ENCODE results near the gene DCXR.

The DCXR gene

DNA sequence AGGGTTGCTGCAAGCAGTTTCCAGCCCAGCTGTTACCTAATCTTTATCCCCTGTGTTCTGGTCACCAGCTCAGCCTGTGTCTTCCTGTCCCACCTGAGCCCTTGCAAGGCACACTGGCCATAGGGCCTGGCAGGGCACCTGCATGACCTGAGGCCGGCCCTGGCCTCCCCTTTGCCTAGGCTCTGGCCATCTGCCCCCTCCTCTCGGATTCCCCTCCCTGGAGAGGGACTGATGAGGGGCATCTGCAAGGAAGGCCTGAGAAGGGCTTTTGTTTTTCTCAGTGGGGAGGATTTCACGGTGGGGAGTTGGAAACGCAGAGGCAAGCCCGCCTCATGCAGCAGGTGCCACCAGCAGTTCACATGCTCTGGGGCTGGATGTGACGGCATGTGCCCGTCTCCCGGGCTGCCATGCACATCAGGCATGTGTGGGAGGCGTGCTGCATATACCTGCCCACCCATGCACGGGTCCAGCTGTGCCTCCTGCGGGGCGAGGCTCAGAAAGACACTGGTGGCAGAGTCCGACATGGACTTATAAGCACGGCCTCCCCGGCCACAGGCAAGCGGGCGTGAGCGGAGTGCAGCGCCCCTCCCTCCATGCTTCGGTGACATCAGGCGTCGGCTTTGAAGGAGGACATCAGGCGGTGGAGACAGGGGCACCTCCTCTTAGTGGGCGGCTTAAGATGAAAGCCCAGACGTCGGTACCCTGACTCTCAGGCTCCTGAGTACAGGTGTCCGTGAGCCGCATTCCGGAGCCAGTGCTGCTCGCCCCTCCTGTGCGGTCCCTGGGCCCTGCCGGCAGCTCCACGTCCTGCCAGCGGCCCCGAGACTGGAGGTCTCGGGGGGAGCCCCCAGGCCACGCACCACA lies 43.5 kb downstream of the DCXR start:
- H3K9ac ChIP-seq (ENCODE audit: low read length), result no peak overlapping the region
- peaks cover 17% of the 10 kb centered on the region for H3K4me1 ChIP-seq (ENCODE audit: insufficient read depth, low read length)
- H3K9me3 ChIP-seq (ENCODE audit: low read length), result no peaks in the 10 kb centered on the region
- no peak overlapping the region for H3K27ac ChIP-seq (ENCODE audit: low read depth, low read length)
- H3K4me3 ChIP-seq (ENCODE audit: low read depth in 1 of 2, low read length in 2 of 2), result no peak overlapping the region
- no peaks in the 10 kb centered on the region for H3K27me3 ChIP-seq (ENCODE audit: control insufficient read depth in 1 of 2, insufficient read depth in 2 of 2, low read length in 2 of 2)
- no peaks in the 10 kb centered on the region for H3K36me3 ChIP-seq (ENCODE audit: insufficient read depth, low read length)

DNA sequence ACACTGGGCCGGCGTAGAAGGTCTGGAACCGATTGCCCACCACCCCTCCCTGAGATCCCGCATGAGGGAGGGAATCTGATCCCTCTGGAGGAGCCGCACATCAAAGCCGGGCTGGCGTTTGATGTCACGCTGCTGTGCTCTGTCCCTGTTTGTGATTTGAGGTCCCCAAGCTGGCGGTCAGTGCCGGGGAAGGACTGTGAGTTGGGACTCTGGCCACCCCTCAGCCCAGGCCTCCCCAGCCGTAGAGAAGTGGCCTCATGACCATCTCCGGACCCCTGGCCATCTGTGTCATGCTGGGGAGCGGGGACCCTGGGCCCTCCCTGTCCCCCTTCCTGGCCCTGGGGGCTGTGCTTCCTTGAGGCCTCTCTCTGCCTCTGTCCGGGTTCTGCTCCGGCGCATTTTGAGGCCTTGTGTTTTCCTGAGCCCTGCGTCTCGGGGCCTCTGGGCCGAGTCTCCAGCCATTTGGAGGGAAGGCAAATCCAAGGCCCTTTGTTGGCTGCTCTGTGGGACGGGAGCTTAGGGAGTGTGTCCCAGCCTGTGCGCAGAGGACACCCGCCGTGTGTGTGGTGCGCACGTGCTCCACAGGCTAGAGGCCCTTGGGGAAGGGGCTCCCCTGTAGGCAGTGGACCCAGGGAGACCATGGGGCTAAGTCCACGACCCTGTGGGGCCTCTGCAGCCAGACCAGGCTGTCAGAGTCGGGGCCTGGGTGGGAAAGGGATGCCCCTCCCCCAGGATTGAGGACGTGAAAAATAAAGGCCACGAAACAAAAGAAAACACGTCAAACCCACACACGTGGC lies 45.0 kb downstream of the DCXR start:
- Histone ChIP-seq H3K4me1 (ENCODE audit: insufficient read depth, low read length) (peaks cover 17% of the 10 kb centered on the region), H3K9me3 (ENCODE audit: low read length) (no peaks in the 10 kb centered on the region), H3K4me3 (ENCODE audit: low read depth in 1 of 2, low read length in 2 of 2) (peak overlapping the region; percentile 31 to 53), H3K36me3 (ENCODE audit: insufficient read depth, low read length) (no peaks in the 10 kb centered on the region), H3K9ac (ENCODE audit: low read length) (peak overlapping the region; percentile 21), H3K27ac (ENCODE audit: low read depth, low read length) (peak overlapping the region; percentile 64), H3K27me3 (ENCODE audit: control insufficient read depth in 1 of 2, insufficient read depth in 2 of 2, low read length in 2 of 2) (no peaks in the 10 kb centered on the region)

DNA sequence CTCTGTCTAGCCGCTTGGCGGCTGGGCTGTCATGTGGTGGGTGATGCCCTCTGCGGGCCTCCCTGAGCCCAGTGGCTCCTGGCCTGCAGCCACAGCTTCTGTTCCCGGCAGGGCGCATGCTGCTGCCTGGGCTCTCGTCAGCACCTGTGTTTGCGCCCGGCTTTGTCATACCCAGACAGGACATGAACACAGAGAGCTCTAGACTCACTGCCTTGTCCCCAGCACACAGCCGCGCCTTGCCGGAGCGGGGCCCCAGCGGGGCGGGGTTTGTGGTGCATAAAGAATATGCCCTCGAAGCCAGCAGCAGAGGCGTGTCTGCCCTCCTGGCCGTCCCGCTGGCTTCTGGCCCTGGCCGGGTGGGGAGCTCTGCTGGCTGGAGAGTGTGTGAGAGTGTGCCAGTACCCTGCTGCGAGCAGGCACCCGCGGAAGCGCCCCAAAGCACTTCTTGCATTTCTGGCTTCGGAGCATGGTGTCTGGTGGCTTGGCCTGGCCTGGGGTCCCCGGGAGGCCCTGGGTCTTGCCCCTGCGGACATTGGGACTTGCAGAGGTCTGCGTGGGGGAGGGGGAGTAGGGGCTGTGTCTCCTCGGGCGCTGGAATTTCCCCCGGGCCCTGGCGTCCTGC lies 45.7 kb downstream of the DCXR start:
- peaks cover 17% of the 10 kb centered on the region for H3K4me1 ChIP-seq (ENCODE audit: insufficient read depth, low read length)
- H3K9ac ChIP-seq (ENCODE audit: low read length), result peak overlapping the region; percentile 21
- H3K27ac ChIP-seq (ENCODE audit: low read depth, low read length), result peak overlapping the region; percentile 64
- H3K27me3 ChIP-seq (ENCODE audit: control insufficient read depth in 1 of 2, insufficient read depth in 2 of 2, low read length in 2 of 2), result no peaks in the 10 kb centered on the region
- no peaks in the 10 kb centered on the region for H3K9me3 ChIP-seq (ENCODE audit: low read length)
- H3K4me3 ChIP-seq (ENCODE audit: low read depth in 1 of 2, low read length in 2 of 2), result peak overlapping the region; percentile 31 to 53
- no peaks in the 10 kb centered on the region for H3K36me3 ChIP-seq (ENCODE audit: insufficient read depth, low read length)

DNA sequence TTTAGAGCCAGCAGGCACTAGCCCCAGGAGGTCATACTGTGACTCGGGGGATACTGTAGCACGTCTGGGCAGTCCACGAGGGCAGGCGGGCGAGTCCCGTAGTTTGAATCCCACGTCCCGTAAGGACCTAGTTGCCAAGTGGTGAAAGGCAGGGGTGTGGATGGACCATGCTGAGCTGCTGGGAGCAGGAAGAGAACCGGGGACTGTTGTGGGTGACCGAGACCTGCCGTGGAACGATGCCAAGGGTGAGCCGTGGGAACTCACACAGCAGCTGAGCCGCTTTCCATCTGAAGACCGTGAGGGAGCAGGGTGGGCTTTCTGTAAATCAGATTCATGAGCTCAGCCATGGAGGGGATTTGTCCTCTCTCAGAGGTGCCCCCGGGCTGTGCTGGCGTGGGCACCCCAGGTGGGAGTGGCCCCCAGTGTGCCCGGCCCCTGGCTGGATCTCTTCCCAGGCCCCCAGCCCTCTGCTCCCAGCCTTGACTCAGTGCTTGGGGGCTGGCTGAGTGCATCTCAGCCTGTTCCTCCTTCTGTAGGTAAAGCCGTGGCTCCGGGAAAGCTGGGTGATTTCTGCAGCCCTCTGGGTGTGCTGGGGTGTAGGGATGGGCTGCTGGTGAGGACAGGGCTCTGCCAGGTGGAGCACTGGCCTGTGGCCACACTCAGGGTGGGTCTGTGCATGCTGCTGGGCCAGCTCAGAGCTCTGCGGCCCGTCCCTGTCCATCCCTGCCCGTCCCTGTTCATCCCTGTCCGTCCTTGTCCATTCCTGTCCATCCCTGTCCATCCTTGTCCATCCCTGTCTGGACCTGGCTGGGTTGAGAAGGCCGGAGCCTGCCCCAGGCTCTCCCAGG lies 46.4 kb downstream of the DCXR start:
- Histone ChIP-seq H3K4me1 (ENCODE audit: insufficient read depth, low read length) (peaks cover 17% of the 10 kb centered on the region), H3K9me3 (ENCODE audit: low read length) (no peaks in the 10 kb centered on the region), H3K9ac (ENCODE audit: low read length) (no peak overlapping the region)

DNA sequence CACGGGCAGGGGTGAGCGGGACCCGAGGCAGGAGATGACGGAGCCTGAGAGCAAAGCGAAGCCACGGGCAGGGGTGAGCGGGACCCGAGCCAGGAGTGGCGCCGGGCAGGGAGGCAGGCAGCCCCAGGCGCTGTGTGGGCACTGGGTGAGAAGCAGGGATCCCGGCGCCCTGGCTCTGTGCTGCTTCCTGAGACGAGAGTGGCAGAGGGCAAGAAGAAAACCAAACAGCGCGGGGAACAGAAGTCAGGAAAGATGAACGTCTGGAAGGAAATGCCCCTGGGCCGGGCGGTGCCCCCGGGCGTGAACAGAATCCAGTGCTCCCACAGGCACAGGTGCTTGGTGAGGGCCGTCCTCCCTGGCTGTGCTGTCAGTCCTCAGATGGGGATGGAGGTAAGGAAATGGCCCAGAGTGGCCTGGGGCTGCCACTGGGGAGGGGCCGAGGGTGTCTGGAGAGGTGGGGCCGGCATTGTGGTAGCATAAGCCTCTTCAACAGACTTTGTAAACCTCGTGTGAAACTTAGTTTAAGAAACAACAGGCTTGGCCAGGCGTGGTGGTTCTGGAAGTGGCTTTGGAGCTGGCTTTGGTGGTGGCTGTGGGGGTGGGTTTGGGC lies 50.2 kb downstream of the DCXR start:
- Histone ChIP-seq H3K4me1 (ENCODE audit: insufficient read depth, low read length) (peaks cover 10% of the 10 kb centered on the region), H3K9me3 (ENCODE audit: low read length) (no peaks in the 10 kb centered on the region), H3K9ac (ENCODE audit: low read length) (no peak overlapping the region), H3K4me3 (ENCODE audit: low read depth in 1 of 2, low read length in 2 of 2) (no peak overlapping the region), H3K27ac (ENCODE audit: low read depth, low read length) (no peak overlapping the region), H3K27me3 (ENCODE audit: control insufficient read depth in 1 of 2, insufficient read depth in 2 of 2, low read length in 2 of 2) (no peaks in the 10 kb centered on the region), H3K36me3 (ENCODE audit: insufficient read depth, low read length) (peaks cover 14% of the 10 kb centered on the region)

More for the DNA sequence above, 46.4 kb downstream of the DCXR start:
- Histone ChIP-seq H3K36me3 (ENCODE audit: insufficient read depth, low read length) (peaks cover under 1% of the 10 kb centered on the region), H3K27me3 (ENCODE audit: control insufficient read depth in 1 of 2, insufficient read depth in 2 of 2, low read length in 2 of 2) (no peaks in the 10 kb centered on the region), H3K4me3 (ENCODE audit: low read depth in 1 of 2, low read length in 2 of 2) (peak overlapping the region in 1 of 2 donors; percentile 53), H3K27ac (ENCODE audit: low read depth, low read length) (peak overlapping the region; percentile 64)

DNA sequence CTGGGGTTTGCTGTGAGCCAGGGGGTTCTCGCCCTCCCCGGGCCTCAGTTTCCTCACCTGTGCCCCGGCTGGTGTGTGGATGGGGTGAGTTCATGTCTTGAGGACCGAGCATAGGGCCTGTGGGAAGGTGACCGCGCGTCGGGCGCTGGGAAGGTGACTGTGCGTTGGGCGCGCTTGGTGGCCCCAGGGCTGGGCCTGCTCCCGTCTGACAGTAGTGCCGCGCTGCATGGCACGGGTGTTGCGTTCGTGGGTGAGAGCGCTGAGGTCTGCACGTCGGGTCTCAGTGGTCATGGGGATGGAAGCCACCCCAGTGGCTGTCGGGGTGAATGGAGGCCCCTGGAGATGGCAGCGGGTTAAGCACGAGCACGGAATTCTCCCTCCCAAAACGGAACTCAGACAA lies 50.9 kb downstream of the DCXR start:
- Histone ChIP-seq H3K4me3 (ENCODE audit: low read depth in 1 of 2, low read length in 2 of 2) (no peak overlapping the region), H3K9ac (ENCODE audit: low read length) (no peak overlapping the region), H3K36me3 (ENCODE audit: insufficient read depth, low read length) (peaks cover 14% of the 10 kb centered on the region), H3K27me3 (ENCODE audit: control insufficient read depth in 1 of 2, insufficient read depth in 2 of 2, low read length in 2 of 2) (no peaks in the 10 kb centered on the region), H3K27ac (ENCODE audit: low read depth, low read length) (no peak overlapping the region), H3K9me3 (ENCODE audit: low read length) (no peaks in the 10 kb centered on the region), H3K4me1 (ENCODE audit: insufficient read depth, low read length) (peaks cover 7% of the 10 kb centered on the region)
